MM.1S (cell line): ENCODE measurements around the gene PUS1.

ENCODE experiments used
- DNase-seq: peaks from one replicate; pipeline ENCODE4 v3.0.0-alpha.2; 2015
- H2AFZ ChIP-seq: fragments of 300-600 bp; sonication (generic); 2 replicates; pipeline ENCODE4 v1.6.0; 2016; ENCODE audit warnings: antibody characterized with exemption, low read length
- H3F3A ChIP-seq: fragments of 300-600 bp; sonication (generic); 2 replicates; pipeline ENCODE4 v1.6.1; 2016; ENCODE audit warnings: mild to moderate bottlenecking, antibody characterized with exemption, low read length, moderate library complexity, mixed read lengths; ENCODE audit not compliant: insufficient read depth
- H3K27ac ChIP-seq: fragments of 300-600 bp; sonication (generic); 2 replicates; pipeline ENCODE4 v1.5.1; 2016; ENCODE audit warnings: mild to moderate bottlenecking, low read length
- H3K27me3 ChIP-seq: fragments of 300-600 bp; sonication (generic); replicated peaks from 2 replicates; pipeline ENCODE4 v1.6.0; 2016; ENCODE audit warnings: low read length; ENCODE audit not compliant: insufficient read depth
- H3K36me3 ChIP-seq: fragments of 300-600 bp; sonication (generic); replicated peaks from 2 replicates; pipeline ENCODE4 v1.6.1; 2016; ENCODE audit warnings: mild to moderate bottlenecking, low read length, mixed read lengths; ENCODE audit not compliant: insufficient read depth
- H3K4me1 ChIP-seq: fragments of 300-600 bp; sonication (generic); 2 replicates; pipeline ENCODE4 v1.6.1; 2016; ENCODE audit warnings: low read length, mixed read lengths
- H3K4me2 ChIP-seq: fragments of 300-600 bp; sonication (generic); 2 replicates; pipeline ENCODE4 v1.6.0; 2016; ENCODE audit warnings: low read depth, low read length
- H3K4me3 ChIP-seq: fragments of 300-600 bp; sonication (generic); 2 replicates; pipeline ENCODE4 v1.5.1; 2016; ENCODE audit warnings: low read length, mixed read lengths
- H3K79me2 ChIP-seq: fragments of 300-600 bp; sonication (generic); 2 replicates; pipeline ENCODE4 v1.6.1; 2016; ENCODE audit warnings: mixed run types, low read length, mixed read lengths
- H3K9ac ChIP-seq: fragments of 300-600 bp; sonication (generic); 2 replicates; pipeline ENCODE4 v1.6.1; 2016; ENCODE audit warnings: low read length, mixed read lengths
- H3K9me2 ChIP-seq: fragments of 300-600 bp; sonication (generic); replicated peaks from 2 replicates; pipeline ENCODE4 v1.6.1; 2016; ENCODE audit warnings: mild to moderate bottlenecking, low read length, mixed read lengths; ENCODE audit not compliant: insufficient read depth
- H3K9me3 ChIP-seq: fragments of 300-600 bp; sonication (generic); replicated peaks from 2 replicates; pipeline ENCODE4 v1.6.1; 2016; ENCODE audit warnings: mild to moderate bottlenecking, low read length, mixed read lengths; ENCODE audit not compliant: insufficient read depth
- H4K20me1 ChIP-seq: fragments of 300-600 bp; sonication (generic); 2 replicates; pipeline ENCODE4 v1.6.1; 2016; ENCODE audit warnings: mild to moderate bottlenecking, low read length, moderate library complexity, mixed read lengths; ENCODE audit not compliant: insufficient read depth
- EZH2 ChIP-seq: fragments of 300-600 bp; sonication (generic); optimal IDR thresholded peaks from 2 replicates; pipeline ENCODE3; 2017; ENCODE audit warnings: low read depth, mild to moderate bottlenecking, antibody characterized with exemption, low read length, mixed read lengths
- EZH2phosphoT487 ChIP-seq: fragments of 300-600 bp; sonication (generic); IDR thresholded peaks from 2 replicates; pipeline ENCODE4 v1.6.1; 2018; ENCODE audit warnings: antibody characterized with exemption, low read length
- TF ChIP-seq, protein P1 (sequence below): fragments of 300-600 bp; sonication (generic); IDR thresholded peaks from 2 replicates; pipeline ENCODE4 v1.5.1; 2016; ENCODE audit warnings: antibody characterized with exemption, low read length, mixed read lengths

Gene PUS1

DNA sequence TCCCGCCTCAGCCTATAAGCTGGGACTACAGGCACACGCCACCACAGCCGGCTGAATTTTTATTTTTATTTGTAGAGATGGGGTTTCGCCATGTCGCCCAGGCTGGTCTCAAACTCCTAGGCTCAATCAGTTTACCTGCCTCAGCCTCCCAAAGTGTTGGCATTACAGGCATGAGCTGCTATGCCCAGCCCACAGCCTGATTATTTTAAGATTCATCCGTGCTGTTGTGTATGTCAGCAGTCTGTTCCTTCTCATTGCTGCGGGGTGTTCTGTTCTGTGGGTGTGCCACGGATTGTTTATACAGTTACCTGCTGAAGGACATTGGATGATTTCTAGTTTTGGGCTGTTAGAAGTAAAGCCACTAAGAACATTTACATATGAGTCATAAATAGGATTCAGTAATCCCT is 11.1 kb downstream of the PUS1 start:
- H3K4me2 ChIP-seq: no peak overlapping the region
- H3K27me3 ChIP-seq: no peaks in the 10 kb centered on the region
- no peaks in the 10 kb centered on the region for H3K4me1 ChIP-seq
- no peak for DNase-seq
- H3K9ac ChIP-seq: no peak overlapping the region
- H3K36me3 ChIP-seq: no peaks in the 10 kb centered on the region
- H2AFZ ChIP-seq: no peak overlapping the region
- H3K4me3 ChIP-seq: no peak overlapping the region
- H3K27ac ChIP-seq: no peak overlapping the region
- no peak for TF ChIP-seq EZH2phosphoT487
- TF ChIP-seq EZH2: no peak
- TF ChIP-seq, protein P1, sequence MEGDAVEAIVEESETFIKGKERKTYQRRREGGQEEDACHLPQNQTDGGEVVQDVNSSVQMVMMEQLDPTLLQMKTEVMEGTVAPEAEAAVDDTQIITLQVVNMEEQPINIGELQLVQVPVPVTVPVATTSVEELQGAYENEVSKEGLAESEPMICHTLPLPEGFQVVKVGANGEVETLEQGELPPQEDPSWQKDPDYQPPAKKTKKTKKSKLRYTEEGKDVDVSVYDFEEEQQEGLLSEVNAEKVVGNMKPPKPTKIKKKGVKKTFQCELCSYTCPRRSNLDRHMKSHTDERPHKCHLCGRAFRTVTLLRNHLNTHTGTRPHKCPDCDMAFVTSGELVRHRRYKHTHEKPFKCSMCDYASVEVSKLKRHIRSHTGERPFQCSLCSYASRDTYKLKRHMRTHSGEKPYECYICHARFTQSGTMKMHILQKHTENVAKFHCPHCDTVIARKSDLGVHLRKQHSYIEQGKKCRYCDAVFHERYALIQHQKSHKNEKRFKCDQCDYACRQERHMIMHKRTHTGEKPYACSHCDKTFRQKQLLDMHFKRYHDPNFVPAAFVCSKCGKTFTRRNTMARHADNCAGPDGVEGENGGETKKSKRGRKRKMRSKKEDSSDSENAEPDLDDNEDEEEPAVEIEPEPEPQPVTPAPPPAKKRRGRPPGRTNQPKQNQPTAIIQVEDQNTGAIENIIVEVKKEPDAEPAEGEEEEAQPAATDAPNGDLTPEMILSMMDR: no peak
- H3K79me2 ChIP-seq: no peaks in the 10 kb centered on the region
- H3K9me2 ChIP-seq: no peaks in the 10 kb centered on the region
- no peaks in the 10 kb centered on the region for H4K20me1 ChIP-seq
- no peaks in the 10 kb centered on the region for H3F3A ChIP-seq
- H3K9me3 ChIP-seq: no peaks in the 10 kb centered on the region

DNA sequence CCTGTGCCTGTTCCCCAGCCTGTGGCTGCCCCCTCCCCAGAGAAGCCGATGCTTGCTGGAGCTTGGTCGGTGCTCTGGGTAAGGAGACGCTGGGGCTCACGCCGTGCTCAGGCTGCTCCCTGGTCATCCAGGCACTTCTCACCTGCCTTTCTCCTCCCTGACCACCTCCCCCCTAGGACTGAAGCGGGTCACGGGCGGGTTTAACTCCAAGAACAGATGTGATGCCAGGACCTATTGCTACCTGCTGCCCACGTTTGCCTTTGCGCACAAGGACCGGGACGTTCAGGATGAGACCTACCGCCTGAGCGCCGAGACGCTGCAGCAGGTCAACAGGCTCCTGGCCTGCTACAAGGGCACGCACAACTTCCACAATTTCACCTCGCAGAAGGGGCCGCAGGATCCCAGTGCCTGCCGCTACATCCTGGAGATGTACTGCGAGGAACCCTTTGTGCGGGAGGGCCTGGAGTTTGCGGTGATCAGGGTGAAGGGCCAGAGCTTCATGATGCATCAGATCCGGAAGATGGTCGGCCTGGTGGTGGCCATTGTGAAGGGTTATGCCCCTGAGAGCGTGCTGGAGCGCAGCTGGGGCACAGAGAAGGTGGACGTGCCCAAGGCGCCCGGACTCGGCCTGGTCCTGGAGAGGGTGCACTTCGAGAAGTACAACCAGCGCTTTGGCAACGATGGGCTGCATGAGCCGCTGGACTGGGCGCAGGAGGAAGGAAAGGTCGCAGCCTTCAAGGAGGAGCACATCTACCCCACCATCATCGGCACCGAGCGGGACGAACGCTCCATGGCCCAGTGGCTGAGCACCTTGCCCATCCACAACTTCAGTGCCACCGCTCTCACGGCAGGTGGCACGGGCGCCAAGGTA is 12.3 kb downstream of the PUS1 start:
- TF ChIP-seq EZH2phosphoT487: no peak
- TF ChIP-seq, protein P1: no peak
- TF ChIP-seq EZH2: no peak
- H3K9me3 ChIP-seq: no peaks in the 10 kb centered on the region
- no peaks in the 10 kb centered on the region for H3F3A ChIP-seq
- H3K79me2 ChIP-seq: no peaks in the 10 kb centered on the region
- no peaks in the 10 kb centered on the region for H4K20me1 ChIP-seq
- H3K4me1 ChIP-seq: no peaks in the 10 kb centered on the region
- H3K4me3 ChIP-seq: no peak overlapping the region
- no peak overlapping the region for H3K27ac ChIP-seq
- no peaks in the 10 kb centered on the region for H3K9me2 ChIP-seq
- no peak overlapping the region for H3K4me2 ChIP-seq
- H3K36me3 ChIP-seq: no peaks in the 10 kb centered on the region
- no peak overlapping the region for H3K9ac ChIP-seq
- no peak for DNase-seq
- H2AFZ ChIP-seq: no peak overlapping the region
- no peaks in the 10 kb centered on the region for H3K27me3 ChIP-seq

DNA sequence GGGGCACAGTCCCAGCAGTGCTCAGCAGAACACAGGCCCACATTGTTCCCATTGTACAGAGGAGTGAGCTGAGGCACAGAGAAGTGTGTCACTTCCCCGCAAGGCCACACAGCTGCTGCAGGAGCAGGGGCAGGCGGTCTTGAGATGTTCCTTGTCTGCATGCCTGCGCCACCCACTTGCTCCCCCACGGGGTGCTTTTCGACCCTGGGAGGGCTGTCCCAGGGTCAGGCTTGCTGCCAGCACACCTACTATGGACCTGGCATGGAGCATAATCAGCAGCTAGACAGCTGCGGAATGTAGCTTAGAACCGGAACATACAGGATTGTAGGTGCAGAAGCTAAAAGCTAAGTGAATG is 12.9 kb downstream of the PUS1 start:
- Histone ChIP-seq H3K9me2 (no peaks in the 10 kb centered on the region), H3K9ac (no peak overlapping the region), H2AFZ (no peak overlapping the region), H3K4me3 (no peak overlapping the region), H3K79me2 (no peaks in the 10 kb centered on the region), H3F3A (no peaks in the 10 kb centered on the region), H3K4me2 (no peak overlapping the region), H3K9me3 (no peaks in the 10 kb centered on the region), H3K36me3 (no peaks in the 10 kb centered on the region), H3K27me3 (no peaks in the 10 kb centered on the region), H3K27ac (no peak overlapping the region), H3K4me1 (no peaks in the 10 kb centered on the region), H4K20me1 (no peaks in the 10 kb centered on the region)
- no peak for DNase-seq
- TF ChIP-seq EZH2phosphoT487: no peak
- TF ChIP-seq EZH2: no peak
- TF ChIP-seq, protein P1: no peak
